ENCODE data around the gene MAGEA2B.
"Not testable (repeated sequence)": the region's sequence is repeated elsewhere in the genome, so short reads cannot be mapped to it uniquely, and the experiment has no call there.

MAGEA2B gene, protein sequence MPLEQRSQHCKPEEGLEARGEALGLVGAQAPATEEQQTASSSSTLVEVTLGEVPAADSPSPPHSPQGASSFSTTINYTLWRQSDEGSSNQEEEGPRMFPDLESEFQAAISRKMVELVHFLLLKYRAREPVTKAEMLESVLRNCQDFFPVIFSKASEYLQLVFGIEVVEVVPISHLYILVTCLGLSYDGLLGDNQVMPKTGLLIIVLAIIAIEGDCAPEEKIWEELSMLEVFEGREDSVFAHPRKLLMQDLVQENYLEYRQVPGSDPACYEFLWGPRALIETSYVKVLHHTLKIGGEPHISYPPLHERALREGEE

DNA sequence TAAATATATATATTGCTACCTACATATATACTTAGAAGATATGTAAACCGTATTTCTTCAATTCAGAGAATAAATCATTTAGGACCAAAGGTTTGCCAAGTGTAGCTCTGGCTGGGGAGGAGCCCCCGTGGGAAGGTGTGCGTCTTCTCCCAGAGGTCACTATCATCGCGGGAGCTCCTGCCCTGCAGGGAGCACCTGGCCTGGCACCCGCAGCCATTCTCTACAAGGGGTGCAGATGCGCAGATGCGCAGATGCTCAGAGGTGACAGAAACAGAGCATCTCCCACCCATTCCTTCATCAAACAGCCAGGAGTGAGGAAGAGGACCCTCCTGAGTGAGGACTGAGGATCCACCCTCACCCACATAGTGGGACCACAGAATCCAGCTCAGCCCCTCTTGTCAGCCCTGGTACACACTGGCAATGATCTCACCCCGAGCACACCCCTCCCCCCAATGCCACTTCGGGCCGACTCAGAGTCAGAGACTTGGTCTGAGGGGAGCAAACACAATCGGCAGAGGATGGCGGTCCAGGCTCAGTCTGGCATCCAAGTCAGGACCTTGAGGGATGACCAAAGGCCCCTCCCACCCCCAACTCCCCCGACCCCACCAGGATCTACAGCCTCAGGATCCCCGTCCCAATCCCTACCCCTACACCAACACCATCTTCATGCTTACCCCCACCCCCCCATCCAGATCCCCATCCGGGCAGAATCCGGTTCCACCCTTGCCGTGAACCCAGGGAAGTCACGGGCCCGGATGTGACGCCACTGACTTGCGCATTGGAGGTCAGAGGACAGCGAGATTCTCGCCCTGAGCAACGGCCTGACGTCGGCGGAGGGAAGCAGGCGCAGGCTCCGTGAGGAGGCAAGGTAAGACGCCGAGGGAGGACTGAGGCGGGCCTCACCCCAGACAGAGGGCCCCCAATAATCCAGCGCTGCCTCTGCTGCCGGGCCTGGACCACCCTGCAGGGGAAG is at the start of gene MAGEA2B:
Gene MAGEA2B, plus strand, starts transcription at position 814 of the 973 bp plus-strand sequence. CDS start 2,479 bp downstream, outside the sequence.
- in situ Hi-C loops (cut with HindIII; ENCODE audit: low pct_ligation_motif_present, low sequenced_read_pairs); H3K27ac ChIP-seq; H3K4me3 ChIP-seq (ENCODE audit: low read depth, low read length); DNase-seq; H3K36me3 ChIP-seq (replicated peaks); H3K27me3 ChIP-seq (replicated peaks): not testable (repeated sequence)

DNA sequence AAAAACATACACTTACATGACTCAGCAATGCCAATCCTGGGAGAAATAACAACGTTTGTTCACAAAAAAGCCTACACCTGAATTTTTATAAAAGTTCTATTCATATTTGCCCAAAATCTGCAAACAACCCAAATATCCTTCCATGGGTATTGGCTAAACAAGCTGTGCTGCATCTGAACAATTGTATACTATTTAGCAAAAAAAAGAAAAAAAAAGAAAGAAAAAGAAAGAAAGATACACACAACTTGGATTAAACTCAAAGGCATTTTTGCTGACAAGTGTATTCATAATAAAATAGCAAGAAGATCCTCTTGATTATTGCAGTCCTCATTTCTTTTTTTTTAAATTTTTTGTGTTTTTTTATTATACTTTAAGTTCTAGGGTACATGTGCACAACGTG is 40.3 kb upstream of the MAGEA2B start:
- in situ Hi-C loops (cut with HindIII; ENCODE audit: low pct_ligation_motif_present, low sequenced_read_pairs): no loop called here
- no peak for DNase-seq
- TF ChIP-seq, protein P1, sequence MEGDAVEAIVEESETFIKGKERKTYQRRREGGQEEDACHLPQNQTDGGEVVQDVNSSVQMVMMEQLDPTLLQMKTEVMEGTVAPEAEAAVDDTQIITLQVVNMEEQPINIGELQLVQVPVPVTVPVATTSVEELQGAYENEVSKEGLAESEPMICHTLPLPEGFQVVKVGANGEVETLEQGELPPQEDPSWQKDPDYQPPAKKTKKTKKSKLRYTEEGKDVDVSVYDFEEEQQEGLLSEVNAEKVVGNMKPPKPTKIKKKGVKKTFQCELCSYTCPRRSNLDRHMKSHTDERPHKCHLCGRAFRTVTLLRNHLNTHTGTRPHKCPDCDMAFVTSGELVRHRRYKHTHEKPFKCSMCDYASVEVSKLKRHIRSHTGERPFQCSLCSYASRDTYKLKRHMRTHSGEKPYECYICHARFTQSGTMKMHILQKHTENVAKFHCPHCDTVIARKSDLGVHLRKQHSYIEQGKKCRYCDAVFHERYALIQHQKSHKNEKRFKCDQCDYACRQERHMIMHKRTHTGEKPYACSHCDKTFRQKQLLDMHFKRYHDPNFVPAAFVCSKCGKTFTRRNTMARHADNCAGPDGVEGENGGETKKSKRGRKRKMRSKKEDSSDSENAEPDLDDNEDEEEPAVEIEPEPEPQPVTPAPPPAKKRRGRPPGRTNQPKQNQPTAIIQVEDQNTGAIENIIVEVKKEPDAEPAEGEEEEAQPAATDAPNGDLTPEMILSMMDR (IDR thresholded peaks at IDR 0.05; ENCODE audit: low read depth, low read length, missing control alignments): no peak
- H3K36me3 ChIP-seq (replicated peaks): no peaks in the 10 kb centered on the region
- H3K27me3 ChIP-seq (replicated peaks): no peaks in the 10 kb centered on the region
- H3K27ac ChIP-seq: no peak overlapping the region
- no peak overlapping the region for H3K4me3 ChIP-seq (ENCODE audit: low read depth, low read length)

DNA sequence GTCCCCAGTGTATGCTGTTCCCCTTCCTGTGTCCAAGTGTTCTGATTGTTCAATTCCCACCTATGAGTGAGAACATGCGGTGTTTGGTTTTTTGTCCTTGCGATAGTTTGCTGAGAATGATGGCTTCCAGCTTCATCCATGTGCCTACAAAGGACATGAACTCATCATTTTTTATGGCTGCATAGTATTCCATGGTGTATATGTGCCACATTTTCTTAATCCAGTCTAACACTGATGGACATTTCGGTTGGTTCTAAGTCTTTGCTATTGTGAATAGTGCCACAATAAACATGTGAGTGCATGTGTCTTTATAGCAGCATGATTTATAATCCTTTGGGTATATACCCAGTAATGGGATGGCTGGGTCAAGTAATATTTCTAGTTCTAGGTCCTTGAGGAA is 39.8 kb upstream of the MAGEA2B start:
- in situ Hi-C loops (cut with HindIII; ENCODE audit: low pct_ligation_motif_present, low sequenced_read_pairs); DNase-seq; H3K27me3 ChIP-seq (replicated peaks); H3K27ac ChIP-seq; H3K36me3 ChIP-seq (replicated peaks); H3K4me3 ChIP-seq (ENCODE audit: low read depth, low read length): not testable (repeated sequence)

DNA sequence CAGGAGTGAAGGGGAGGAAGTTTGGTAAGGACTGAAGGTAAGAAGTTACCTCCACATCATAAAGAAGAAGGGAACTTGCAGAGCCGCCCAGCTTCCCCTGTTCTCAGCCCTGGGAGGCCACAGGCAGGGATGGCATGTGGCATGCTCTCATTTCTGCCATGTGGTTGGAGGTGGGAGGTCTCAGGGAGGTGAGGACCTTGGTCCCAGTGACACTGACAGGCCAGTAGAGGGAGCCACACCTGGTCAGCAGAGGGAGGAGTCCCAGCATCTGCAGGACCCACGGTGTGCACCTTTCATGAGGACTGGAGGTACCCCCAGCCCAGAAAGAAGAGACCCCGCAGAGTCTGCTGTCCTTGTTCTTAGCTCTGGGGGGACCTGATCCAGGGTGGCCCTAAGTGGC is 33.4 kb upstream of the MAGEA2B start:
- H3K27me3 ChIP-seq (replicated peaks); H3K27ac ChIP-seq; in situ Hi-C loops (cut with HindIII; ENCODE audit: low pct_ligation_motif_present, low sequenced_read_pairs); DNase-seq; H3K4me3 ChIP-seq (ENCODE audit: low read depth, low read length); H3K36me3 ChIP-seq (replicated peaks): not testable (repeated sequence)

DNA sequence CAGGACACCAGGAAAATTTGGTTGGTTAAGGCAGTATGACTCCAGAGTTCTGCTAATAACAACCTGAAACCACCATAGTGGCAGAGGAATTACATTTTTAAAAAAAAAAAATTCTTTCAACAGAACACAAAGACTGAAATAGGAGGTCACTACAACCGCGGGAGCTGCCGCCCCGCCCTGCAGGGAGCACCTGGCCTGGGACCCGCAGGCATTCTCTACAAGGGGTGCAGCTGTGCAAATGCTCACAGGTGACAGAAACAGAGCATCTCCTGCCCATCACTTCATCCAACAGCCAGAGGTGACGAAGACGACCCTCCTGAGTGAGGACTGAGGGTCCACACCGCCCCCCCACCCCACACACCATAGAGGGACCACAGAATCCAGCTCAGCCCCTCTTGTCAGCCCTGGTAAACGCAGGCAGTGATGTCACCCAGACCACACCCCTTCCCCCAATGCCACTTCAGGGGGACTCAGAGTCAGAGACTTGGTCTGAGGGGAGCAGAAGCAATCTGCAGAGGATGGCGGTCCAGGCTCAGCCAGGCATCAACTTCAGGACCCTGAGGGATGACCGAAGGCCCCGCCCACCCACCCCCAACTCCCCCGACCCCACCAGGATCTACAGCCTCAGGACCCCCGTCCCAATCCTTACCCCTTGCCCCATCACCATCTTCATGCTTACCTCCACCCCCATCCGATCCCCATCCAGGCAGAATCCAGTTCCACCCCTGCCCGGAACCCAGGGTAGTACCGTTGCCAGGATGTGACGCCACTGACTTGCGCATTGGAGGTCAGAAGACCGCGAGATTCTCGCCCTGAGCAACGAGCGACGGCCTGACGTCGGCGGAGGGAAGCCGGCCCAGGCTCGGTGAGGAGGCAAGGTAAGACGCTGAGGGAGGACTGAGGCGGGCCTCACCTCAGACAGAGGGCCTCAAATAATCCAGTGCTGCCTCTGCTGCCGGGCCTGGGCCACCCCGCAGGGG is 16.2 kb upstream of the MAGEA2B start, which contains the start of gene MAGEA3:
Gene MAGEA3, plus strand, starts transcription at position 843 of the 980 bp plus-strand sequence. CDS start 2,039 bp downstream, outside the sequence.
- H3K27me3 ChIP-seq (replicated peaks); DNase-seq; H3K4me3 ChIP-seq (ENCODE audit: low read depth, low read length); H3K27ac ChIP-seq; H3K36me3 ChIP-seq (replicated peaks); in situ Hi-C loops (cut with HindIII; ENCODE audit: low pct_ligation_motif_present, low sequenced_read_pairs): not testable (repeated sequence)

DNA sequence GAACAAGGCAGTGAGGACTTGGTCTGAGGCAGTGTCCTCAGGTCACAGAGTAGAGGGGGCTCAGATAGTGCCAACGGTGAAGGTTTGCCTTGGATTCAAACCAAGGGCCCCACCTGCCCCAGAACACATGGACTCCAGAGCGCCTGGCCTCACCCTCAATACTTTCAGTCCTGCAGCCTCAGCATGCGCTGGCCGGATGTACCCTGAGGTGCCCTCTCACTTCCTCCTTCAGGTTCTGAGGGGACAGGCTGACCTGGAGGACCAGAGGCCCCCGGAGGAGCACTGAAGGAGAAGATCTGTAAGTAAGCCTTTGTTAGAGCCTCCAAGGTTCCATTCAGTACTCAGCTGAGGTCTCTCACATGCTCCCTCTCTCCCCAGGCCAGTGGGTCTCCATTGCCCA is 14.0 kb upstream of the MAGEA2B start:
- H3K4me3 ChIP-seq (ENCODE audit: low read depth, low read length); H3K27ac ChIP-seq; DNase-seq; H3K36me3 ChIP-seq (replicated peaks); H3K27me3 ChIP-seq (replicated peaks); in situ Hi-C loops (cut with HindIII; ENCODE audit: low pct_ligation_motif_present, low sequenced_read_pairs): not testable (repeated sequence)

DNA sequence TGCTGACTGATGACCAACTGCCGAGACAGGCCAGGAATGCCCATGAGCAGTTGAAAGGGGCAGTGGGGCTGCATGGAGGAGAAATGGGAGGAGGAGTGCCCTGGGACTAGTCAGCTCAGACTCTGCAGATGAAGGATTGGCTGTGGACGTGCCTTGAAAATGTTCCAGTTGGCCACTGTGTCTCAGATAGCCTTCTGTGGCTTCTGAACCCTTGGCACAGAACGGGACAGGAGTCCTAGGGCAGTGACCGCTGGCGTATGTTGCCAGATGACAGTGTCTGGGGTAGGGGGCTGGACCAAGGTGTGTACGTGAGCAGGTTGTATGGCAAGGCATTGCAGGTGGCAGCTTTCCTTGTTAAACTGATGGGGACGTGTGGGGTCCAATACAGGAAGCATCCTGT is 7.9 kb upstream of the MAGEA2B start:
- H3K36me3 ChIP-seq (replicated peaks); H3K27me3 ChIP-seq (replicated peaks); H3K4me3 ChIP-seq (ENCODE audit: low read depth, low read length); H3K27ac ChIP-seq; in situ Hi-C loops (cut with HindIII; ENCODE audit: low pct_ligation_motif_present, low sequenced_read_pairs); DNase-seq: not testable (repeated sequence)

DNA sequence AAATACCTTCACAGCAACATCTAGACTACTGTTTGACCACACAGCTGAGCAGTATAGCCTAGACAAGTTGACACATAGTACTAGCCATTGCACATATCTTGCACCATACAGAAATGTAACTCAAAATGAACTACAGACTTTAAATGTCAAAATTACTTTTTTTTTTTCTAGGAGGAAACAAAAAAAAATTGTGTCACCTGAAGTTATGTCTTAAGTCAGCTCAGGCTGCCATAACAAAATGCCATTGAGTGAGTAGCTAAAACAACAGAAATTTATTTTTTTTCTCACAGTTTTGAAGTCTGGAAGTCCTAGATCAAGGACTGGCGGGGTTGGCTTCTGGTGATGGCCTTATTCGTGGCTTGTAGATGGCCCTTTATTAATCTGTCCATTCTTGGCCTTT is 5.3 kb upstream of the MAGEA2B start, which contains the start of gene CSAG2:
Gene CSAG2, minus strand, starts transcription at position 101 of the 400 bp plus-strand sequence. CDS start 161 bp downstream, outside the sequence.
- in situ Hi-C loops (cut with HindIII; ENCODE audit: low pct_ligation_motif_present, low sequenced_read_pairs): not testable (repeated sequence)

DNA sequence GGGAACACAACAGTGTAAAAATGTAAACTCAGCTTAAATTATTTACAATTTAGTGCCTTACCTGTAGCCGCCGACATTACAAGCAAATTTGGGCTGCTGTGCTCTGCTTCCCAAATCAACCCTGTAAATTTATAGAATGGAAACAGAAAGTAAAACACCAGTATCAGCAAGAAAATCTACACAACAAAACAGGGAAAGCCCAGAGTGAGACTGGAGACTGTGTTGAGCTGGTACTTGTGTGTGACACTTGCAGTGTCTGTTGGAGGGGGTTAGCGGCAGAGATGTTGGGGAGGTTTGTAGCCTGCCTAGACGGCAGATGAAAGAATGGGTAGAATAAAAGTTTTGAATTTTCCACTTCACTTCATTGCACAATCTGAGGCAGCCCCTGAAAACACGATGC is 1.2 kb upstream of the MAGEA2B start:
- in situ Hi-C loops (cut with HindIII; ENCODE audit: low pct_ligation_motif_present, low sequenced_read_pairs): not testable (repeated sequence)

More for the DNA sequence above, 5.3 kb upstream of the MAGEA2B start, which contains the start of gene CSAG2:
- H3K27me3 ChIP-seq (replicated peaks); H3K27ac ChIP-seq; H3K36me3 ChIP-seq (replicated peaks); H3K4me3 ChIP-seq (ENCODE audit: low read depth, low read length); DNase-seq: not testable (repeated sequence)

More for the DNA sequence above, 1.2 kb upstream of the MAGEA2B start:
- H3K27me3 ChIP-seq (replicated peaks); H3K4me3 ChIP-seq (ENCODE audit: low read depth, low read length); H3K27ac ChIP-seq; DNase-seq; H3K36me3 ChIP-seq (replicated peaks): not testable (repeated sequence)
